PC-3 (cell line): Measurements from ENCODE around the gene LEMD2.

Experiments used
- EZH2 ChIP-seq: fragments of 300-600 bp; sonication (generic); IDR thresholded peaks from one replicate; pipeline ENCODE4 v1.6.1; 2017; ENCODE audit warnings: antibody characterized with exemption, mild to moderate bottlenecking, low read length; ENCODE audit not compliant: unreplicated experiment
- EZH2phosphoT487 ChIP-seq: fragments of 300-600 bp; sonication (generic); IDR thresholded peaks from 2 replicates; pipeline ENCODE4 v1.6.1; 2018; ENCODE audit warnings: mild to moderate bottlenecking, antibody characterized with exemption, low read length, borderline replicate concordance
- TF ChIP-seq, protein P1 (sequence below): fragments of 300-600 bp; sonication (generic); conservative IDR thresholded peaks from 2 replicates; pipeline ENCODE4 v1.5.1; 2017; ENCODE audit warnings: antibody characterized with exemption, low read depth, mild to moderate bottlenecking, low read length

DNA sequence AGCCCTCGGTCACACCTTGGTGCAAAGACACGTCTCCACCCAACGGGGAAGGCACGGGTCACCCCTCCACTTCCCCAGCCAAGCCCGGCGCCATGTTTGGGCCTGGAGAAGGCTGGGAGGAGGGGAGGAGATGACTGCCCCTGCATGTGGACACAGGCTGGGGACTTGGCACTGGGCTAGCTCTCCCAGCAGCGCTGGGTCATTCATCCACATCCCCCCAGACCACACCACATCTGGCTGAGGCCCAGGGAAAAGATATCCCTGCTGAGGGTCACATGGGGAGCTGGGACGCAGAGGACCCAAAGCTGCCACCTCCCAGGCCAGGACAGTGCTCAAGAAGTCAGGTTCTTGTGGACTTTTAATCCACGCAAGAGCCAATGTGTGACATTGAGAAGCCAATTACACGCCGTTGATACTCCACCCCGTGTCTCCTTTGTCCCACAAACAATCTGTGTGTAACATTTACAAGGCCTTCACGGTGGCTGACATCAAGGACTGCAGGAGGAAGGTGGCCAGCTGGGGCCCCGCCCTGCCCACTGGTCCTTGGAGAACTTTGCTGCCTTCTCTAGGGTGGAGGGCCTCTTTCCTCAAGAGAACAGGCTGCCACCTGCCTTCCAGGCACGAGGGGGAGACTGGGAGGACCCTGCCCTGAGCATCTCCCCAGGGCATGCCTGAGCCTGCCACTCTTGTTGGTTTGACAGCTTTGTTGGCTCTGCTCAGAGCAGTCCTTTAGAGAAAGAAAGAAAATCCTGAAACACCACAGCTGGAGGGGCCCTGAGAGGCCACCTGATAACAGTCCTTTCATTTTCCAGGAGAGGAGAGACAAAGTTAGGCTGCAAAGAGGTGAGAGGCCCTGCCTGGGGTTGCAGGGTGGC lies 36.9 kb downstream of the LEMD2 start:
- TF ChIP-seq, protein P1, sequence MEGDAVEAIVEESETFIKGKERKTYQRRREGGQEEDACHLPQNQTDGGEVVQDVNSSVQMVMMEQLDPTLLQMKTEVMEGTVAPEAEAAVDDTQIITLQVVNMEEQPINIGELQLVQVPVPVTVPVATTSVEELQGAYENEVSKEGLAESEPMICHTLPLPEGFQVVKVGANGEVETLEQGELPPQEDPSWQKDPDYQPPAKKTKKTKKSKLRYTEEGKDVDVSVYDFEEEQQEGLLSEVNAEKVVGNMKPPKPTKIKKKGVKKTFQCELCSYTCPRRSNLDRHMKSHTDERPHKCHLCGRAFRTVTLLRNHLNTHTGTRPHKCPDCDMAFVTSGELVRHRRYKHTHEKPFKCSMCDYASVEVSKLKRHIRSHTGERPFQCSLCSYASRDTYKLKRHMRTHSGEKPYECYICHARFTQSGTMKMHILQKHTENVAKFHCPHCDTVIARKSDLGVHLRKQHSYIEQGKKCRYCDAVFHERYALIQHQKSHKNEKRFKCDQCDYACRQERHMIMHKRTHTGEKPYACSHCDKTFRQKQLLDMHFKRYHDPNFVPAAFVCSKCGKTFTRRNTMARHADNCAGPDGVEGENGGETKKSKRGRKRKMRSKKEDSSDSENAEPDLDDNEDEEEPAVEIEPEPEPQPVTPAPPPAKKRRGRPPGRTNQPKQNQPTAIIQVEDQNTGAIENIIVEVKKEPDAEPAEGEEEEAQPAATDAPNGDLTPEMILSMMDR = no peak
- TF ChIP-seq EZH2 (no peak), EZH2phosphoT487 (no peak)
